Measurements from ENCODE around the gene RARS2. TPM values are rescaled to one million over a fixed set of nuclear protein-coding genes. Genes with fewer than 3 reads are reported as not detected.
A peak's percentile ranks its signal among the peaks of the same experiment; 100 is the strongest.

RARS2 gene
- total RNA-seq, 1 experiment from 2014 or later, result 47.2 TPM

DNA sequence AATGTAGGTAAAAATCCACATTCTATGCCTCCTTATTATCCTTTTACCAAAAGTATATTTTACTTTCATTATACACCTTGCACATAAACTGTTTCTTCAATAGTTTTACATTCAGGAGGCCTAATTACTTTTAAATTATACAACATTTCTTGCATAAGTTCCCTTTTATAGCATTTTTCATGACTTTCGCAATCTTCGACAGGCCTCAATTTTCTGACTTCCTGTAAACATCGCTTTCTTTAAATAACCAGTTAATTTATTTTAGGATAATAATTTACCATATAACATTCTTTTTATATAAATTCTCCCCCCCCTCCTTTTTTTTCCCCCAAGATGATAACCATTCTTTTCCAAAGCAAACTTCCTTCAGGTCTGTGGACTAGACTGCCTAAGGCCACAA lies 107.9 kb downstream of the RARS2 start:
- POLR2A ChIA-PET (ENCODE audit: low non-redundant PET), result no interaction called here
- Histone ChIP-seq H3K9me3 (ENCODE audit: low read depth, low read length, poor library complexity, severe bottlenecking) (peaks cover 5% of the 10 kb centered on the region), H3K27ac (ENCODE audit: low read depth, low read length, poor library complexity, severe bottlenecking) (peak overlapping the region; percentile 14), H3K4me1 (ENCODE audit: insufficient read depth, low read length, poor library complexity, severe bottlenecking) (peaks cover 19% of the 10 kb centered on the region), H3K4me3 (ENCODE audit: low read depth, low read length, poor library complexity, severe bottlenecking) (no peak overlapping the region), H3K36me3 (ENCODE audit: insufficient read depth, low read length, poor library complexity, severe bottlenecking) (no peaks in the 10 kb centered on the region), H3K27me3 (replicated peaks; ENCODE audit: insufficient read depth, low read depth, low read length, poor library complexity) (no peaks in the 10 kb centered on the region)
- TF ChIP-seq EZH2 (IDR thresholded peaks at IDR 0.05; ENCODE audit: borderline replicate concordance, low read depth, low read length, poor library complexity, severe bottlenecking), result no peak
- TF ChIP-seq, protein P1, sequence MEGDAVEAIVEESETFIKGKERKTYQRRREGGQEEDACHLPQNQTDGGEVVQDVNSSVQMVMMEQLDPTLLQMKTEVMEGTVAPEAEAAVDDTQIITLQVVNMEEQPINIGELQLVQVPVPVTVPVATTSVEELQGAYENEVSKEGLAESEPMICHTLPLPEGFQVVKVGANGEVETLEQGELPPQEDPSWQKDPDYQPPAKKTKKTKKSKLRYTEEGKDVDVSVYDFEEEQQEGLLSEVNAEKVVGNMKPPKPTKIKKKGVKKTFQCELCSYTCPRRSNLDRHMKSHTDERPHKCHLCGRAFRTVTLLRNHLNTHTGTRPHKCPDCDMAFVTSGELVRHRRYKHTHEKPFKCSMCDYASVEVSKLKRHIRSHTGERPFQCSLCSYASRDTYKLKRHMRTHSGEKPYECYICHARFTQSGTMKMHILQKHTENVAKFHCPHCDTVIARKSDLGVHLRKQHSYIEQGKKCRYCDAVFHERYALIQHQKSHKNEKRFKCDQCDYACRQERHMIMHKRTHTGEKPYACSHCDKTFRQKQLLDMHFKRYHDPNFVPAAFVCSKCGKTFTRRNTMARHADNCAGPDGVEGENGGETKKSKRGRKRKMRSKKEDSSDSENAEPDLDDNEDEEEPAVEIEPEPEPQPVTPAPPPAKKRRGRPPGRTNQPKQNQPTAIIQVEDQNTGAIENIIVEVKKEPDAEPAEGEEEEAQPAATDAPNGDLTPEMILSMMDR (conservative IDR thresholded peaks at IDR 0.05; ENCODE audit: low read depth, low read length), result no peak
- peak; percentile 29 for DNase-seq (ENCODE audit: low spot score)
- BruUV-seq (replicated peaks), result no TSS peak
- CTCF ChIA-PET, result no interaction called here
- intact Hi-C loops (cut with micrococcal nuclease; ENCODE audit: unreplicated experiment), result loop anchor here (10.0 kb wide), 1 partner anchor 347 kb away; no protein-coding TSS in a partner anchor

DNA sequence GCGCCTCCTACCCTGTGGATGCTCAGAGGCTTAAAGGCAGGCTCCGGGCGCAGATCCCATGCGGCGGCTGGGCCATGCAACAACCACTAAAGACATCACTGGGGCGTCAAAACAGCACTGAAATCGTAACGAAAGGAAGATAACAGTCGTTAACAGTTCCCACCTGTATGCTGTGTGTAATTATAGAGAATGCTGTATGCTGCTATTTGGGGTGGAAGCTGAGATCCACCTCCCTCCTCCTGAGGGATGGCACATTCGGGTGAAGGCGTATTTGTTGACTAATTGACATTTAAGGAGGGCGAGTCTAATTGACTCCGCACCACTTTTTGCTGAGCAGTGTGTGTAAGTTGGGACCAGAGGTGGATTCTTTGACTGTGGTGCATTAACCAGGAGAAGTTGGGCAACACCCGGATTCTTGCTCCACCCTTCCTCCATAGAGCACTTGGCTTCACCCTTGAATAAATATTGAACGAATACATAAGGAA lies 116.3 kb downstream of the RARS2 start:
- Histone ChIP-seq H3K4me1 (ENCODE audit: insufficient read depth, low read length, poor library complexity, severe bottlenecking) (peaks cover 5% of the 10 kb centered on the region), H3K9me3 (ENCODE audit: low read depth, low read length, poor library complexity, severe bottlenecking) (no peaks in the 10 kb centered on the region), H3K27ac (ENCODE audit: low read depth, low read length, poor library complexity, severe bottlenecking) (peak overlapping the region; percentile 85), H3K27me3 (replicated peaks; ENCODE audit: insufficient read depth, low read depth, low read length, poor library complexity) (peaks cover 2% of the 10 kb centered on the region), H3K36me3 (ENCODE audit: insufficient read depth, low read length, poor library complexity, severe bottlenecking) (no peaks in the 10 kb centered on the region), H3K4me3 (ENCODE audit: low read depth, low read length, poor library complexity, severe bottlenecking) (peak overlapping the region; percentile 85)
- ChIA-PET CTCF (no interaction called here), POLR2A (ENCODE audit: low non-redundant PET) (no interaction called here)
- no TSS peak for BruUV-seq (replicated peaks)
- no peak for TF ChIP-seq EZH2 (IDR thresholded peaks at IDR 0.05; ENCODE audit: borderline replicate concordance, low read depth, low read length, poor library complexity, severe bottlenecking)
- intact Hi-C loops (cut with micrococcal nuclease; ENCODE audit: unreplicated experiment), result loop anchor here (2.0 to 10.0 kb wide), 2 partner anchors 151 to 231 kb away; partner anchors contain the start of genes AKIRIN2 and SMIM8
- peak; percentile 73 for DNase-seq (ENCODE audit: low spot score)

DNA sequence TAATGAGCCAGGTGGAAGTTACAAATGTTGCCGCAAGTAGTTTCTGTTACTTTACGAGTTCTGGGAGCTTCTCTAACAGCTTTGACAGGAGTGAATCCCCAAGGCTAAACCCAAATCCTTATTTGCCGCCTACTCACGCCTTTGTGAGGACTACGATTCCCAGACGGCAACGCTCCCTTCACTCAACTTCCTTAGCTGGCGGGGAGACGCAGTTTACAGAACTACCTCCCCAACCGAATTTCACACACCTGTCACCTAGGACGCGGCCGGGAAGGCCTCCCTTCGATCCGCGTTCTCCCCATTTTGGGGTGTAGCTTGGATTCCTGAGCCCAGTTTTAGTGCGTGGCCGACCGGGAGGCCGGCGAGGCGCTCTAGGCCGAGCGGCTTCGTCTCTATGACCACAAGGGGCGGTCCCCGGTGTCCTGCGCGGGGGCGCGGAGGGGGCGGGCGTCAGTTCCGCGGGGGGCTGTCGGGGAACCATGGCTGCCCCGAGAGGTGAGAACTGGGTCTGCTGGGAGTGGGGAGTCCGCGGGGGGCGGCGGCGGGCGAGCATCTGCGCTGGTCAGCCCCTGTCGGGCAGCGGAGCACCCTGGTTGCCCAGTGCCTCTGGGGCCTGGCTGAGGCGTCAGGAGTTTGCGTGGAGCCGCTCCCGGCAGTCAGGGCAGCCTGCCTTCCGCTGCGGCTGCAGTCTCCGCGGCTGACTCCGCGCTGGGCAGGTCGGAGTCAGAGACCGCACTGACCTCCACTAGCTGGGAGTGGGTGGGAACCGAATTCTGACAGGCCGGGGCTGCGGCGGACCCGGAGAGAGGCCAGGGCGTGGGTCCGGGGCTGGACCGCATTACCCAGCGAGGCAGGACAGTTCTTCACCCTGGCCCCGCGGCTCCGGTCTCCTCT lies 117.0 kb downstream of the RARS2 start, which contains the start of gene SLC35A1:
Gene SLC35A1, plus strand, starts transcription at position 450 of the 894 bp plus-strand sequence. Its CDS starts 30 bp downstream, at position 480.
- peaks cover 9% of the 10 kb centered on the region for H3K27me3 ChIP-seq (replicated peaks; ENCODE audit: insufficient read depth, low read depth, low read length, poor library complexity)
- ChIA-PET POLR2A (ENCODE audit: low non-redundant PET) (no interaction called here), CTCF (no interaction called here)
- peak within 1 kb of the TSS; percentile 85 for H3K27ac ChIP-seq (ENCODE audit: low read depth, low read length, poor library complexity, severe bottlenecking)
- no peaks in the 10 kb centered on the region for H3K36me3 ChIP-seq (ENCODE audit: insufficient read depth, low read length, poor library complexity, severe bottlenecking)
- H3K4me3 ChIP-seq (ENCODE audit: low read depth, low read length, poor library complexity, severe bottlenecking), result peak within 1 kb of the TSS; percentile 85
- H3K4me1 ChIP-seq (ENCODE audit: insufficient read depth, low read length, poor library complexity, severe bottlenecking), result peaks cover 5% of the 10 kb centered on the region
- TF ChIP-seq EZH2 (IDR thresholded peaks at IDR 0.05; ENCODE audit: borderline replicate concordance, low read depth, low read length, poor library complexity, severe bottlenecking), result no peak
- TF ChIP-seq, protein P1 (conservative IDR thresholded peaks at IDR 0.05; ENCODE audit: low read depth, low read length), result no peak
- no TSS peak for BruUV-seq (replicated peaks)
- peak; percentile 87 for DNase-seq (ENCODE audit: low spot score)
- intact Hi-C loops (cut with micrococcal nuclease; ENCODE audit: unreplicated experiment), result loop anchor here (2.0 to 10.0 kb wide), 2 partner anchors 150 to 232 kb away; partner anchors contain the start of genes AKIRIN2 and SMIM8
- no peaks in the 10 kb centered on the region for H3K9me3 ChIP-seq (ENCODE audit: low read depth, low read length, poor library complexity, severe bottlenecking)
